IPS DF 6.9 (cell line): ENCODE data around the gene FBXL12.
"Not testable (repeated sequence)": the region's sequence is repeated elsewhere in the genome, so short reads cannot be mapped to it uniquely, and the experiment has no call there.

ENCODE experiments used
- DNase-seq: peaks from one replicate; pipeline ENCODE4 v3.0.0-alpha.2; 2013; ENCODE audit warnings: low read depth, low spot score
- H3K27ac ChIP-seq: one replicate; pipeline ENCODE4 v1.5.1; 2013; ENCODE audit warnings: low read length, control low read depth
- H3K27me3 ChIP-seq: 2 replicates; pipeline ENCODE4 v1.6.1; 2013; ENCODE audit warnings: mild to moderate bottlenecking, low read length; ENCODE audit not compliant: control insufficient read depth, insufficient read depth
- H3K36me3 ChIP-seq: 2 replicates; pipeline ENCODE4 v1.6.1; 2013; ENCODE audit warnings: low read length; ENCODE audit not compliant: control insufficient read depth, insufficient read depth
- H3K4me1 ChIP-seq: 2 replicates; pipeline ENCODE4 v1.6.1; 2013; ENCODE audit warnings: low read length; ENCODE audit not compliant: control insufficient read depth, insufficient read depth
- H3K4me3 ChIP-seq: 2 replicates; pipeline ENCODE4 v1.5.1; 2013; ENCODE audit warnings: mild to moderate bottlenecking, low read length
- H3K9me3 ChIP-seq: 2 replicates; pipeline ENCODE4 v1.6.1; 2013; ENCODE audit warnings: low read length, inconsistent platforms; ENCODE audit not compliant: control insufficient read depth, insufficient read depth
- WGBS: extraction: QIAGEN DNeasy Blood & Tissue Kit; methylation state at CpG from one replicate; pipeline ENCODE4 v1.1.7; 2013; ENCODE audit warnings: mixed read lengths, missing lambda C conversion rate; ENCODE audit not compliant: insufficient read length, insufficient coverage; 5-methylcytosine and 5-hydroxymethylcytosine counted together

The FBXL12 gene

DNA sequence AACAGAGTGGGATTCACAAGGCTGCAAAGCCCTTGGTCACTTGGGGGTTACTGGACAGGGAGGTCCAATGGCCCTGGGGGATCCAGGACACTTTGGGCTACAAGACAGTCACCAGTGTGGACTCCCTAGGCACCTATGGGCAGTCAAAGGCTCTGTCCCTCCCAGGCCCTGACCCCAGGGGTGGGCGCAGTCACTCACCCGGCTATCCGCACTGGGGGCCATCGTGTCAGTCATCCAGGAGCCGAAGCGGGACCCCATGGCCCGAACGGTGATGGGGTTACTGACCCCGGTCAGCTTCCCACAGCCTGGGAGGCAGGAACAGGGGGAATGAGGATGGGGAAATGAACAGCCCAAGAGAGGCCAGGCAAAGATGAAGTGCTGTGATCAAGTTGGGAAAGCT is 37.7 kb upstream of the FBXL12 start:
- no CpG with 5 or more reads among the region's 9 CpGs for WGBS
- H3K27me3 ChIP-seq: no peaks in the 10 kb centered on the region
- no peak overlapping the region for H3K27ac ChIP-seq
- peaks cover 13% of the 10 kb centered on the region; the same call in 1 of the 2 replicates for H3K36me3 ChIP-seq
- H3K4me3 ChIP-seq: no peak overlapping the region
- no peaks in the 10 kb centered on the region for H3K4me1 ChIP-seq
- no peak for DNase-seq
- no peaks in the 10 kb centered on the region for H3K9me3 ChIP-seq

DNA sequence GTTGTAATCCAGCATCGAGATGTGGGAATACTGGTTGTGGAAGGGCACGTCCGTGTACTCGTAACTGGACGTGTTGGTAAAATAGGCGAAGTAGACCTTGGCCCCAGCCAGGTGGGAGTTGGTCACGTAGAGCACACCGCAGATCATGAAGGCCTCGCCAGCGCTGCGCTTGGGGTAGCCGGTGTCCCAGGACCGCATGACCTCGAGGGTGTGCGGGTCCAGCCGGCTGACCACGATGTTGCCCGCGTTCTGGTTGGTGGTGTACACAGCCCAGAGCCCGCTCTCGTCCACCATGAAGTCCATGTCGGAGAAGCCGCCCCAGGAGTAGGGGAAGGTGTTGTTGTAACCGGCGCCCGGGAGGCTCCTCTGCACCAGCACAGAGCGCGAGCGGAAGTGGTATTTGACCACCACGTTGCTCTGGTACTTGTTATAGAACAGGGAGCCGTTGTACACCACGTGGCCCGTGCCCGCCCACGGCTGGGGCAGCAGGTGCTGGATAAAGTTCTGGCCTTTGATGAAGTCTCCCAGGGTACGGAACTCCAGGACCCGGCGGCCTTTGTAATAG is 35.5 kb upstream of the FBXL12 start:
- no CpG with 5 or more reads among the region's 38 CpGs for WGBS
- H3K27me3 ChIP-seq: no peaks in the 10 kb centered on the region
- peaks cover 7% of the 10 kb centered on the region; the same call in 1 of the 2 replicates for H3K4me1 ChIP-seq
- peaks cover 11% of the 10 kb centered on the region; the same call in 1 of the 2 replicates for H3K36me3 ChIP-seq
- H3K27ac ChIP-seq: no peak overlapping the region
- H3K4me3 ChIP-seq: no peak overlapping the region
- no peaks in the 10 kb centered on the region for H3K9me3 ChIP-seq
- no peak for DNase-seq

DNA sequence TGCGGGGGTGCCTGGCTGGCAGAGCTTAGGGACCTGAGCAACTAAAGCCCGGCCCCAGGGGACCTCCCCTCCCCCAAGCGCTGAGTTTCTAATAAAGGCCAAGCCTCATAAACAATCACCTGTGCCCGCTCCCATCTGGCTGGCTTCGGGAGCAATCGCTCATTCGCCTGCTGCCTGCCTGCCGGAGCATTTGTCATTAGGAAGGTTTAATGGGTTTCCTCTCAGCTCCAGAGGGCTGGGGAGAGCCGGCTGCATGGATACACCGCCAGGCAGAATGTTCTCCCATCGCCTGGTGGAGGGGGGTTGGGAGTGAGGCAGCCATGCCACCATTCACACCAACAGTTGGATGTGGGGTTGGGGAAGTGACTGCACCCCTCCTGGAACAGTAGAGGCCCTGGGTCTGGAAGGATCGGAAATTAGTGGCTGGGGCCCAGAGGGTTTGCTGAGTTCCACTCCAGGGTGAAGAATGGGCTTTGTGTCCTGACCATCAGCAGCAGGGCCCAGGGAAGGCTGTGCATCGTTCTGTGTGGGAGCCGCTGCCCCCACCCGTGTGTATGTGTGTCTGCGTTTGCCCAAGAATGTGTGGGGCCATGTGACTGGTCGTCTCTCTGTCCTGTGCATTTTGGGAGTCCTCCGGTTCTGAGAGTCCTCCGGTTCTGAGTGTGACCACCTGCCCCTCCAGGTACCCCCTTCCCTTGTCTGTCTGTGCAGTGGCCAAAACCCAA is 31.5 kb upstream of the FBXL12 start:
- H3K27me3 ChIP-seq: no peaks in the 10 kb centered on the region
- no peak overlapping the region for H3K4me3 ChIP-seq
- no peaks in the 10 kb centered on the region; the same call in 1 of the 2 replicates for H3K36me3 ChIP-seq
- no peak overlapping the region for H3K27ac ChIP-seq
- H3K9me3 ChIP-seq: no peaks in the 10 kb centered on the region
- WGBS: no CpG with 5 or more reads among the region's 19 CpGs
- no peak for DNase-seq
- H3K4me1 ChIP-seq: peaks cover 7% of the 10 kb centered on the region; the same call in 1 of the 2 replicates

DNA sequence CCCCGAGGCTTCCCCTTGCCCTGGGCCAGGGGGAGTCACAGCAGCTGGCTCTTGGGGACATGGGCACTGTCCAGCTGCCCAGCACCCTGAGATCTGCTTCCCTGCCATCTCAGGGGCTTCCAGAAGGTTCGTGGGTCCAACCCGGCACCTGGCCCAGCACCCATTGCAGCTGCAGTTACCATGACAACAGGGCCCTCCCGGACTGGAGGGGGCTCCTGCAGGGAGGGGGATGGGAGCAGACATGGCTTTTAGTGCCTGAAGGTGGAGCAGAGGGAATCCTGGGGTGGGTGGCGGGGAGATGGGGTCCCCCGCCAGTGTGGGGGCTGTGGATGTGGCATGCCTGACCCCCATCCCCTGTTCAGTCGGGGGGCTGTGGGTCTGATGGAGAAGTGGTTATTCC is 30.9 kb upstream of the FBXL12 start:
- no CpG with 5 or more reads among the region's 7 CpGs for WGBS
- H3K27me3 ChIP-seq: no peaks in the 10 kb centered on the region
- H3K27ac ChIP-seq: no peak overlapping the region
- peaks cover 7% of the 10 kb centered on the region; the same call in 1 of the 2 replicates for H3K4me1 ChIP-seq
- no peak for DNase-seq
- H3K4me3 ChIP-seq: no peak overlapping the region
- H3K9me3 ChIP-seq: no peaks in the 10 kb centered on the region
- H3K36me3 ChIP-seq: no peaks in the 10 kb centered on the region; the same call in 1 of the 2 replicates

DNA sequence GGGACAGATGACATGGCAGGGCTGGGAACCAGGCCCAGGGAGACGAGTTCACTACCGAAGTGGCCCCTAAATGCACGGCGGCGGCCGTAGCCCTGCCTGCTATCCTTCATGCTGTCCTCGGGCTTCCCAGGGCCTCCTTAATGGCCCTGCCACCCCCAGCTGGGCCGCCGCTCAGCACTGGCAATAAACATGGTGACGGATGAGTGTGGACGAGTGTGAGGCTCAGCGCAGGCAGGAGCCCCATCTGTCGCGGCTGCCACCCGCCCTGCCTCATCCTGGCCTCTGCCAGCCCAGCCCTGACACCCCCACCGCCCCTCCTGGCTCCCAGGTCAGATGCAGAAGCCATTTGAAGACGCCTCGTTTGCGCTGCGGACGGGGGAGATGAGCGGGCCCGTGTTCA is 29.9 kb upstream of the FBXL12 start:
- no CpG with 5 or more reads among the region's 23 CpGs for WGBS

DNA sequence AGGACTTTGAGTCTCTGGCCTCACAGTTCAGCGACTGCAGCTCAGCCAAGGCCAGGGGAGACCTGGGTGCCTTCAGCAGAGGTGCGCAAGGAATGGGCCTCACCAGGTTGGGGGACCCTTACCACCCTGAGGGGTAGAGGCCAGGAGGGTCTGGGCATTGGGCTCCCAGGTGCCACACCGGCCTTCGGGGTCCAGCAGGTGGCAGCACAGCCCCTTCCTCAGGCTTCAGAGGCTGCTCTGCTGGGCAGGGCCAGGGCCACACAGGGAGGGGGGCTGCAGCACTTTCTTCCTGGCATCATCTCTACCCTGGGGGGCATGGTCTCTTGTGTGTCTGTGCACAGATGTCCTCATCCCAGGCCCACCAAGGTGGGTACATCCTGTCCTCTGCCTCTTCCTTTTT is 29.2 kb upstream of the FBXL12 start:
- peaks cover 4% of the 10 kb centered on the region for H3K36me3 ChIP-seq
- no CpG with 5 or more reads among the region's 4 CpGs for WGBS
- peaks cover 7% of the 10 kb centered on the region; the same call in 1 of the 2 replicates for H3K4me1 ChIP-seq
- no peak overlapping the region for H3K27ac ChIP-seq
- no peak overlapping the region for H3K4me3 ChIP-seq
- DNase-seq: no peak
- H3K27me3 ChIP-seq: no peaks in the 10 kb centered on the region
- no peaks in the 10 kb centered on the region for H3K9me3 ChIP-seq

More for the DNA sequence above, 29.9 kb upstream of the FBXL12 start:
- Histone ChIP-seq H3K9me3 (no peaks in the 10 kb centered on the region), H3K36me3 (peaks cover 4% of the 10 kb centered on the region), H3K27me3 (no peaks in the 10 kb centered on the region), H3K4me1 (peaks cover 7% of the 10 kb centered on the region; the same call in 1 of the 2 replicates), H3K27ac (no peak overlapping the region), H3K4me3 (no peak overlapping the region)
- no peak for DNase-seq

DNA sequence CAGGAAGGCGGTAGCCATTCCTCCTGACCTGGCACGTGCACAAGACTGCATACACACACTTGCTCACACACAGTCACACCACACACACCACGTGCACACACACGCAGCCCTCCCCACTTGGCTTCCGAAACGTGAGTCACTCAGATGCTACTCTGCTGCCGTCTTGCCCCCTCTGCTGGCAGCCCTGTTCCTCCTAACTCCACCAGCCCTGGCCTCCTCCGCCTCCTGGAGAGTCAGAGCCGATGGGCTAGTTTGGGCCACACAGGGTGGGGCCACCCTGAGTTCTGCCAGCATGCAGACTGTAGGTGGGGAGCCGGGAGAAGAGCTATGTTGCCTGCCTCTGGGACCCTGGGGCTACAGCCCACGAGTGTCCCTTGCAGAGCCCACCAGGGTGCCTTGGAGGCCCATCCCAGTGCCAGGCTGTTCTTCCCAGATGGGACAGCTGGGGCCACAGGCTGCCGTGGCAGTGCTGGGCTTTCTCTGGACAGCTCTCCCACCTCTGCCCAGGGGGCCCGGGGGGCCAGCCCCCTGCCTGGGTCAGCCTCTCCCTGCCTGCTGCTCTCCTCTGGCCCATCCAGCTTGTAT is 28.3 kb upstream of the FBXL12 start:
- Histone ChIP-seq H3K4me1 (peaks cover 7% of the 10 kb centered on the region; the same call in 1 of the 2 replicates), H3K9me3 (no peaks in the 10 kb centered on the region), H3K27ac (no peak overlapping the region), H3K36me3 (peaks cover 7% of the 10 kb centered on the region), H3K27me3 (no peaks in the 10 kb centered on the region), H3K4me3 (no peak overlapping the region)
- DNase-seq: no peak
- WGBS: no CpG with 5 or more reads among the region's 13 CpGs

DNA sequence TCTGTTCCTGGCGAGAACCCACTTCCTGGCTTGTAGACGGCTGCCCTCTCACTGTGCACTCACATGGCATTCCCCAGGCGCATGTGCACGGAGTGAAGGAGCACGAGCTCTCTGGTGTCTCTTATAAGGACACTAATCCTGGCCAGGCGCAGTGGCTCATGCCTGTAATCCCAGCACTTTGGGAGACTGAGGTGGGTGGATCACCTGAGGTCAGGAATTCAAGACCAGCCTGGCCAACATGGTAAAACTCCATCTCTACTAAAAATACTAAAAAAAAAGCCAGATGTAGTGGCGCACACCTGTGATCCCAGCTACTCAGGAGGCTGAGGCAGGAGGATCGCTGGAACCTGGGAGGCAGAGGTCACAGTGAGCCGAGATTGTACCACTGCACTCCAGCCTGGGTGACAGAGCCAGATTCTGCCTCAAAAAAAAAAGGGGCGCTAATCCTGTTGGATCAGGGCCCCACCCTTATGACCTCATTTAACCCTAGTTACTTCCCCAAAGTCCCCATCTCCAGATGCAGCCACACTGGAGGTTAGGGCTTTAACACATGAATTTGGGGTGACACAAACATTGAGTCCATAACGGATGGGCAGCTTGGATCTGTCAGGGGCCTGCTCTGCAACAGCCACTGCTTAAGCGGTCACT is 24.9 kb upstream of the FBXL12 start:
- H3K27ac ChIP-seq, H3K9me3 ChIP-seq, H3K4me3 ChIP-seq, H3K4me1 ChIP-seq, H3K27me3 ChIP-seq, DNase-seq: not testable (repeated sequence)
- WGBS: no CpG with 5 or more reads among the region's 12 CpGs
- peaks cover 14% of the 10 kb centered on the region for H3K36me3 ChIP-seq

DNA sequence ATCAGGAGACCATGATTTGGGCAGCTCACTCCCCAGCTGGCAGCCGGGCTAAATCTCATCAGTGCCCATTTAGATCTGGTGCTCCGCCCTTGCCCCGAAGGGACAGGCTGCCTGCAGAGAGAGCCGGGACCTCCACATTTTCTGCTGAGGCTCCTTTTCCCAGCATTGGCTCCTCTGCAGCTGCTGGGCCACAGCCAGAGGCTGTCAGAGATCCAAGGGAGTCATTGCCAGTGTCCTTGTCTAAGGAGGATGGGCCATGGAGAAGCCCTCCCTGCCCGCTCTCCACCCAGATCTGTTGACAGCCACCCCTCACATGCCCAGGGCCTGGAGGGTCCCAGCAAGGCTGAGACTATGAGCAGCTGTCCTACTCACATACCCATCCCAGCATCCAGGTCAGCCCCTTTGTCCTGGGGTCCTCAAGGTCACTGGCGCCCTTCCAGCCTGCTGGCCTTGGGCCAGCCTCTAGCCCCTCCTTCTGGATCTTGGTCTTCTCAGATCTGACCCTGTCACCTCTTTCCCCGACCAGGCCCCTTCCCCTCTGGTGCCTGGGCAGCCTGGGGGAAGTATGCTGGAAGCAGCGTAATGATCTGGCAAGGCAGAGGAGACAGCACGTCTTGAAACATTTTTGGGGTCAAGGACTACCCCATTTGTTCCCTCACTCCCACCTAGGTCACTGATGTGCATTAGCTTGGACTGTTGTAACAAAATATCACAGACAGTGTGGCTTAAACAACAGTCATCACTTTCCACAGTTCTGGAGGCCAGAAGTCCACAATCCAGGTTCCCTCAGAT is 24.2 kb upstream of the FBXL12 start:
- H3K27me3 ChIP-seq: no peaks in the 10 kb centered on the region
- peaks cover 18% of the 10 kb centered on the region for H3K36me3 ChIP-seq
- no CpG with 5 or more reads among the region's 9 CpGs for WGBS
- no peaks in the 10 kb centered on the region for H3K9me3 ChIP-seq
- H3K27ac ChIP-seq: no peak overlapping the region
- no peak for DNase-seq
- H3K4me3 ChIP-seq: no peak overlapping the region
- H3K4me1 ChIP-seq: no peaks in the 10 kb centered on the region

DNA sequence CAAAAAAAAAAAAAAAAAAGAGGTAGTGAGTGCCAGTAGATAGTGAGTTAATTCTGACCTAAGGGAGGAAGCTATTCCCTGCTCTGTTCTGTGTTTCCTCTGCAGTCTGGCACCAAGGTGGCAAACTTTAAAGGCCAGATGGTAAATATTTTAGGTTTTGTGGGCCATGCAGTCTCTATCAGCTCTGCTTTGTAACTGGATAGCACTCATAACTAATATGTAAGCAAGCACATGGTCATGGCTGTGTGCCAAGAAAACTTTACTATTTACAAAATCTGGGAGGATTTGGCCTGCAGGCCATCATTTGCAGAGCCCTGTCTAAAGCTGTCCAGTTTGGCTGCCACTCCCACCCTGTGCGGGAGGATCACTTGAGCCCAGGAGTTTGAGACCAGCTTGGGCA is 20.5 kb upstream of the FBXL12 start:
- no peaks in the 10 kb centered on the region for H3K4me1 ChIP-seq
- H3K27ac ChIP-seq: no peak overlapping the region
- no peak for DNase-seq
- H3K36me3 ChIP-seq: peaks cover 18% of the 10 kb centered on the region
- no peaks in the 10 kb centered on the region for H3K27me3 ChIP-seq
- H3K4me3 ChIP-seq: no peak overlapping the region
- no peaks in the 10 kb centered on the region for H3K9me3 ChIP-seq
- no CpG with 5 or more reads among the region's 1 CpG for WGBS
